ENCODE measurements around the gene SPAG16.

The SPAG16 gene

GRCh38 chr2:214196260-214196659 is 912.0 kb downstream of the SPAG16 start:
- DNase-seq, result no peak

- no peak for DNase-seq
These were observed 917.6 kb downstream of the SPAG16 start for GRCh38 chr2:214201892-214202291.

- DNase-seq, result no peak
These were observed 919.0 kb downstream of the SPAG16 start for GRCh38 chr2:214203214-214203613.

- DNase-seq, result no peak
These were observed 919.6 kb downstream of the SPAG16 start for GRCh38 chr2:214203744-214204289.

- no peak for DNase-seq
These were observed 930.8 kb downstream of the SPAG16 start for GRCh38 chr2:214215107-214215506.

- DNase-seq, result no peak
These were observed 932.9 kb downstream of the SPAG16 start for GRCh38 chr2:214217136-214217535.

- no peak for DNase-seq
These were observed 933.3 kb downstream of the SPAG16 start for GRCh38 chr2:214217599-214217998.

GRCh38 chr2:214220251-214220650 is 936.0 kb downstream of the SPAG16 start:
- no peak for DNase-seq

GRCh38 chr2:214226061-214226460 is 941.8 kb downstream of the SPAG16 start:
- no peak for DNase-seq

GRCh38 chr2:214232271-214232670 is 948.0 kb downstream of the SPAG16 start:
- DNase-seq, result no peak

- no peak for DNase-seq
These were observed 948.9 kb downstream of the SPAG16 start for GRCh38 chr2:214233164-214233563.

GRCh38 chr2:214242797-214243196 is 958.5 kb downstream of the SPAG16 start:
- DNase-seq, result no peak

- no peak for DNase-seq
These were observed 960.6 kb downstream of the SPAG16 start for GRCh38 chr2:214244847-214245246.

GRCh38 chr2:214246417-214246816 is 962.2 kb downstream of the SPAG16 start:
- no peak for DNase-seq

GRCh38 chr2:214247531-214247930 is 963.3 kb downstream of the SPAG16 start:
- DNase-seq, result no peak

- DNase-seq, result no peak
These were observed 970.8 kb downstream of the SPAG16 start for GRCh38 chr2:214255046-214255445.

GRCh38 chr2:214261683-214262082 is 977.4 kb downstream of the SPAG16 start:
- DNase-seq, result no peak

GRCh38 chr2:214264171-214264570 is 979.9 kb downstream of the SPAG16 start:
- DNase-seq, result no peak

GRCh38 chr2:214265991-214266489 is 981.8 kb downstream of the SPAG16 start:
- DNase-seq, result no peak

GRCh38 chr2:214277880-214278279 is 993.6 kb downstream of the SPAG16 start:
- no peak for DNase-seq

GRCh38 chr2:214286011-214286410 is 1001.7 kb downstream of the SPAG16 start:
- DNase-seq, result no peak

GRCh38 chr2:214293593-214293992 is 1009.3 kb downstream of the SPAG16 start:
- DNase-seq, result no peak

- no peak for DNase-seq
These were observed 1010.2 kb downstream of the SPAG16 start for GRCh38 chr2:214294426-214294825.

- no peak for DNase-seq
These were observed 1013.2 kb downstream of the SPAG16 start for GRCh38 chr2:214297423-214297822.

- no peak for DNase-seq
These were observed 1026.1 kb downstream of the SPAG16 start for GRCh38 chr2:214310319-214310718.

Data from eye (tissue), 1 donor.